OCI-LY3 (cell line): ENCODE data around the gene PEA15.

Source experiments
- H2AFZ ChIP-seq: fragments of 200-600, 300-600 bp; shearing (Covaris generic); 2 replicates; pipeline ENCODE4 v1.6.0; 2014; ENCODE audit warnings: antibody characterized with exemption, low read depth, low read length
- H3K27ac ChIP-seq: fragments of 200-600, 300-600 bp; sonication (generic); 2 replicates; pipeline ENCODE4 v1.5.1; 2014; ENCODE audit warnings: mild to moderate bottlenecking, low read length, moderate library complexity, mixed read lengths
- H3K27me3 ChIP-seq: fragments of 200-600, 300-600 bp; sonication (generic); 2 replicates; pipeline ENCODE4 v1.6.1; 2014; ENCODE audit warnings: low read depth, low read length, mixed read lengths
- H3K36me3 ChIP-seq: fragments of 200-600, 300-600 bp; sonication (generic); replicated peaks from 2 replicates; pipeline ENCODE3; 2014; ENCODE audit warnings: low read depth, low read length, mixed read lengths
- H3K4me1 ChIP-seq: fragments of 300-600, 200-600 bp; sonication (generic); 2 replicates; pipeline ENCODE4 v1.6.1; 2014; ENCODE audit warnings: low read length, mixed read lengths
- H3K4me2 ChIP-seq: fragments of 200-600, 300-600 bp; sonication (generic); 2 replicates; pipeline ENCODE4 v1.6.1; 2014; ENCODE audit warnings: low read length, mixed read lengths
- H3K4me3 ChIP-seq: fragments of 300-600, 200-600 bp; sonication (generic); 2 replicates; pipeline ENCODE4 v1.5.1; 2014; ENCODE audit warnings: antibody characterized with exemption, mild to moderate bottlenecking, low read length, moderate library complexity
- H3K79me2 ChIP-seq: fragments of 300-600, 200-600 bp; shearing (Covaris generic); 2 replicates; pipeline ENCODE4 v1.6.1; 2014; ENCODE audit warnings: mild to moderate bottlenecking, low read length, mixed read lengths
- H3K9ac ChIP-seq: fragments of 300-600, 200-600 bp; shearing (Covaris generic); 2 replicates; pipeline ENCODE4 v1.6.0; 2014; ENCODE audit warnings: mild to moderate bottlenecking, low read length, moderate library complexity
- H3K9me3 ChIP-seq: fragments of 200-600, 300-600 bp; shearing (Covaris generic); 2 replicates; pipeline ENCODE4 v1.6.1; 2014; ENCODE audit warnings: low read length, mixed read lengths; ENCODE audit not compliant: insufficient read depth
- H4K20me1 ChIP-seq: fragments of 200-600, 300-600 bp; sonication (generic); 2 replicates; pipeline ENCODE4 v1.6.1; 2016; ENCODE audit warnings: low read length, mixed read lengths; ENCODE audit not compliant: insufficient read depth
- EZH2phosphoT487 ChIP-seq: fragments of 200-600 bp; shearing (Covaris generic); IDR thresholded peaks from 2 replicates; pipeline ENCODE4 v1.6.1; 2018; ENCODE audit warnings: antibody characterized with exemption, mixed run types, low read depth
- TF ChIP-seq, protein P1 (sequence below): fragments of 200-600, 300-600 bp; sonication (generic); IDR thresholded peaks from 2 replicates; pipeline ENCODE4 v1.5.1; 2014; ENCODE audit warnings: antibody characterized with exemption, low read length, low read depth

PEA15 gene

DNA sequence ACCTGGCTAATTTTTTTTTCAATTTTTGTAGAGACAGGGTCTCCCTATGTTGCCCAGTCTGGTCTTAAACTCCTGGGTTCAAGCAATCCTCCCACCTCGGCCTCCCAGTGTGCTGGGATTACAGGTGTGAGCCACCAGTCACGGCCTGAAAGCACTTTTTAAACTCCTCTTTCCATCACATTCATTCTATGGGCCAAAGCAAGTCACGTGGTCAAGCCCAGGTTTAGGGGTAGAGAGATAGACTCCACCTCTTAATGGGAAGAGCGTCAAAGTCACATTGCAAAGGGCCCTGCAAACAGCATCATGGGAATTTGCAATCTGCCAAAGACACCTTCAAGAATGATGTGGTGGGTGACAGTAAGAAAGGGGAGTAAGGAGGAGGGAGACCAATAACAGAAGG lies 46.6 kb upstream of the PEA15 start:
- Histone ChIP-seq H3K9ac (no peak overlapping the region), H3K4me2 (no peak overlapping the region), H3K4me1 (peaks cover 17% of the 10 kb centered on the region), H4K20me1 (no peaks in the 10 kb centered on the region), H3K79me2 (no peaks in the 10 kb centered on the region), H3K9me3 (no peaks in the 10 kb centered on the region), H3K27me3 (peaks cover 2% of the 10 kb centered on the region; the same call in 1 of the 2 replicates), H2AFZ (no peak overlapping the region), H3K27ac (no peak overlapping the region), H3K36me3 (no peaks in the 10 kb centered on the region), H3K4me3 (no peak overlapping the region)
- no peak for TF ChIP-seq EZH2phosphoT487
- TF ChIP-seq, protein P1, sequence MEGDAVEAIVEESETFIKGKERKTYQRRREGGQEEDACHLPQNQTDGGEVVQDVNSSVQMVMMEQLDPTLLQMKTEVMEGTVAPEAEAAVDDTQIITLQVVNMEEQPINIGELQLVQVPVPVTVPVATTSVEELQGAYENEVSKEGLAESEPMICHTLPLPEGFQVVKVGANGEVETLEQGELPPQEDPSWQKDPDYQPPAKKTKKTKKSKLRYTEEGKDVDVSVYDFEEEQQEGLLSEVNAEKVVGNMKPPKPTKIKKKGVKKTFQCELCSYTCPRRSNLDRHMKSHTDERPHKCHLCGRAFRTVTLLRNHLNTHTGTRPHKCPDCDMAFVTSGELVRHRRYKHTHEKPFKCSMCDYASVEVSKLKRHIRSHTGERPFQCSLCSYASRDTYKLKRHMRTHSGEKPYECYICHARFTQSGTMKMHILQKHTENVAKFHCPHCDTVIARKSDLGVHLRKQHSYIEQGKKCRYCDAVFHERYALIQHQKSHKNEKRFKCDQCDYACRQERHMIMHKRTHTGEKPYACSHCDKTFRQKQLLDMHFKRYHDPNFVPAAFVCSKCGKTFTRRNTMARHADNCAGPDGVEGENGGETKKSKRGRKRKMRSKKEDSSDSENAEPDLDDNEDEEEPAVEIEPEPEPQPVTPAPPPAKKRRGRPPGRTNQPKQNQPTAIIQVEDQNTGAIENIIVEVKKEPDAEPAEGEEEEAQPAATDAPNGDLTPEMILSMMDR: no peak

DNA sequence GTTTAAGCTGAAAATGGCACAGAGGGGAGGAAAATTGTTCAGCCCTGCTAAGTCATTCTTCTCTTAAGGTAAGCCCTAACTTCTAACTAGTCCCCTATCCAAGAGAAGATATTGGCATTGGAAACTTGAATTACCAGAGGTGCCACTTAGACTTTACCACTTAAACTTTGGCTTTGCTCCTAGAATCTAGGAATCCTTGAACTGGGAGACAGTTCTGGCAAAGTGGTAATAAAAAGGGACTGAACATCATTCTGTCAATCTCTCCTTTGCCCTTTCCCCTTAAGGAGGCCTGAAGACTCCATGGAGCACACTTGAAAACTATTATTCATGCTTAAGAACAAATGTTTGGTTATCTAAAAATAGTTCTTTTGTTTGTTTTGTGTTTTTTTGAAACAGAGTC lies 45.3 kb upstream of the PEA15 start:
- Histone ChIP-seq H3K4me2 (no peak overlapping the region), H3K9ac (no peak overlapping the region), H3K9me3 (no peaks in the 10 kb centered on the region), H3K36me3 (no peaks in the 10 kb centered on the region), H3K4me3 (no peak overlapping the region), H3K27ac (no peak overlapping the region), H2AFZ (no peak overlapping the region), H3K27me3 (peaks cover 2% of the 10 kb centered on the region; the same call in 1 of the 2 replicates), H3K79me2 (no peaks in the 10 kb centered on the region), H3K4me1 (peaks cover 17% of the 10 kb centered on the region), H4K20me1 (no peaks in the 10 kb centered on the region)
- TF ChIP-seq, protein P1: no peak
- TF ChIP-seq EZH2phosphoT487: no peak

DNA sequence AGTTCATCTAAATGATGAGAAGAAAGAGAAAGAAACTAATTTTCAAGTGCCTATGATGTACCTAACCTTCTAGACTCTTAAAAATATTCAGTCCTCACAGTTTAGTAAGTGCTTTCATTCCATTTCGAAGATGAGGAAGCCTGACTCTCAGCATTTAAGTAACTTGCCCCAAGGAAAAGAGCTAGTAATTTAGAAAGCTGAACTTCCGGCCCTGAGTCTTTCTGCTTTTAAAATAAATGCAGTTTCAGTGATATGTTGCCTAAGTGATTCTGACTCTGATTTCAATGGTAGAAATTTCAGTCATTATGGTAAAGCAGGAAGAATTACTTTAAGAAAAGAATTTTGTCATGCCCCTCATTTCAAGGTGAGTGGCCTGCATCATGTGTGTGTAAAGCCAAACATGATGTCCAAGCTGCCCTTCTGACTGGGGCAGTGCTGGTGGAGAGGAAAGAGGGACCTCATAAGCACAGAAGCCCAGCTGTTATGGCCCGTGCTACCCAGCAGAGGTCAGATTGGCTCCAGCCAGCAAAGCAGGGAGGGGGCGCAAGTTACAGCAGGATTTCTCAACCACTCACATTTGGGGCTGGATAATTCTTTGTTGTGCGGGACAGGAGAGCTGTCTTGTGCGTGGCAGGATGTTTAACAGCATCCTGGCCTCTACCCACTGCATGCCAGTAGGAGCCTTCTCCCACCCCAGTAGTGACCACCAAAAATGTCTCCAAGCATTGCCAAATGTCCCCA lies 43.0 kb upstream of the PEA15 start:
- no peaks in the 10 kb centered on the region for H3K36me3 ChIP-seq
- peak overlapping the region; percentile 63 for H3K4me2 ChIP-seq
- H2AFZ ChIP-seq: no peak overlapping the region; the same call in 1 of the 2 replicates
- H3K9me3 ChIP-seq: no peaks in the 10 kb centered on the region
- peak overlapping the region; percentile 46 for H3K27ac ChIP-seq
- no peaks in the 10 kb centered on the region for H4K20me1 ChIP-seq
- peaks cover 14% of the 10 kb centered on the region for H3K27me3 ChIP-seq
- H3K4me3 ChIP-seq: peak overlapping the region; percentile 19; the same call in 1 of the 2 replicates
- no peak for TF ChIP-seq EZH2phosphoT487
- TF ChIP-seq, protein P1: peak; percentile 85
- peaks cover 17% of the 10 kb centered on the region for H3K4me1 ChIP-seq
- no peaks in the 10 kb centered on the region for H3K79me2 ChIP-seq
- peak overlapping the region; percentile 15; the same call in 1 of the 2 replicates for H3K9ac ChIP-seq

DNA sequence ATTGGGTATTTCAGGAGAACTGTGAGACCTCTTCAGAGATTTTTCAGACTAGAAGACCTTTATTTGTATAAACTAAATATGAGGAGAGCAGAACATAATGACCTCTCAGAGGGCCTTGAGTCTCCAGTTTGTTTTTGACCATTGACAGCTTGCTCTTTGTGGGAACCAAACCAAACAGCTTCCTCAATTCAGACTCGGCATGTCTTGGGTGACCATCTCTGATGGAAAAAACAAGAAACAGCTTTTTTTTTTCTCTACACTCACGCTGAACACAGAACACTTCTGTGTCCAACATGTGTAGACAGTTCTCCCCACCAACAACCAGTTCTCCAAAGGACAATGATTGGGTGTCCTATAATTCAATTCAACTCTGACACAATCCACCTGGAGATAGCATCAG lies 42.3 kb upstream of the PEA15 start:
- no peak overlapping the region for H3K4me3 ChIP-seq
- no peaks in the 10 kb centered on the region for H4K20me1 ChIP-seq
- no peaks in the 10 kb centered on the region for H3K79me2 ChIP-seq
- H3K9me3 ChIP-seq: no peaks in the 10 kb centered on the region
- H3K9ac ChIP-seq: no peak overlapping the region
- H3K36me3 ChIP-seq: no peaks in the 10 kb centered on the region
- H2AFZ ChIP-seq: no peak overlapping the region; the same call in 1 of the 2 replicates
- no peak overlapping the region for H3K27ac ChIP-seq
- H3K27me3 ChIP-seq: peaks cover 19% of the 10 kb centered on the region
- peaks cover 24% of the 10 kb centered on the region for H3K4me1 ChIP-seq
- no peak for TF ChIP-seq EZH2phosphoT487
- TF ChIP-seq, protein P1: no peak
- no peak overlapping the region for H3K4me2 ChIP-seq
